ENCODE measurements around the gene DEPDC7.

DEPDC7 gene

GRCh38 chr11:33060271-33060670, 44.6 kb downstream of the DEPDC7 start:
- DNase-seq (ENCODE audit: low spot score), result no peak

DNA sequence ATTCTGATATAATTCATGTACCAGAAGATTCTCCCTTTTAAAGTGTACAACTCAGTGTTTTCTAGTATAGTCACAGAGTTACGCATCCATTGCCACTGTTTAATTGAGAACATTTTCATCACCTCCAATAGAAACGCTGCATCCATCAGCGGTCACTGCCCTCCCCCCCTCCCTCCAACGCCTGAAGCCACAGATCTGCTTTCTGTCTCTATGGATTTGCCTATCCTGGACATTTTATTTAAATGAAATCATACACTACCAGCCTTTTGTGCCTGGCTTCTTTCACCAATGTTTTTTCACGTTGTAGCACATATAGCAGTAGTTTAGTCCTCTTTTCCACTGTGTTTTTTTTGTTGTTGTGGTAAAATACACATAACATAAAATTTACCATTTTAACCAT, 46.5 kb downstream of the DEPDC7 start:
- no peak for DNase-seq (ENCODE audit: low spot score)

DNA sequence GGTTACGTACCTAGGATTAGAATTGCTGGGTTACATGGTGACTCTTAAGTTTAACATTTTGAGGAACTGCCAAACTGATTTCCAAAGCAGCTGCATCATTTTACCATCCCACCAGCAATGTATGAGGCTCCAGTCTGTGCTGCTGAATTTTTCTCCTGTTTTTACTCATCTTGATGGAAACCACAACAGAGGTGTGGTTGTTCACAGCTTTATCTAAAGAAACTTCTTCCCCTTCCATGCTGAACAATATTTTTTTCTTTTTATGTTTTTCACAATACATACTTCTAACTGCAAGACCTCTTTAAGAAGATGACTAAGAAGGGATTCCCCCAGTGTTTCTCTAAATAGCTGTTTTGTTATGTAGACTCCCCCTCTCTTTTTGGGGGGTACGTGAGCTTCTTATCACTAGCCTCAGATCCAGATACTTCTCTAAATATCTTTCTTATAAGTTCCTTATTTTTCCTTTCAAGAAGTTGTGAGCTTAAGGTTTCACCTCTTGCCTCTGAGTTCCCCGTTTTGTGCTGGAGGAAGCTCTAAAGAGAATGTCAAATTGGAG, 47.7 kb downstream of the DEPDC7 start:
- DNase-seq (ENCODE audit: low spot score), result no peak

DNA sequence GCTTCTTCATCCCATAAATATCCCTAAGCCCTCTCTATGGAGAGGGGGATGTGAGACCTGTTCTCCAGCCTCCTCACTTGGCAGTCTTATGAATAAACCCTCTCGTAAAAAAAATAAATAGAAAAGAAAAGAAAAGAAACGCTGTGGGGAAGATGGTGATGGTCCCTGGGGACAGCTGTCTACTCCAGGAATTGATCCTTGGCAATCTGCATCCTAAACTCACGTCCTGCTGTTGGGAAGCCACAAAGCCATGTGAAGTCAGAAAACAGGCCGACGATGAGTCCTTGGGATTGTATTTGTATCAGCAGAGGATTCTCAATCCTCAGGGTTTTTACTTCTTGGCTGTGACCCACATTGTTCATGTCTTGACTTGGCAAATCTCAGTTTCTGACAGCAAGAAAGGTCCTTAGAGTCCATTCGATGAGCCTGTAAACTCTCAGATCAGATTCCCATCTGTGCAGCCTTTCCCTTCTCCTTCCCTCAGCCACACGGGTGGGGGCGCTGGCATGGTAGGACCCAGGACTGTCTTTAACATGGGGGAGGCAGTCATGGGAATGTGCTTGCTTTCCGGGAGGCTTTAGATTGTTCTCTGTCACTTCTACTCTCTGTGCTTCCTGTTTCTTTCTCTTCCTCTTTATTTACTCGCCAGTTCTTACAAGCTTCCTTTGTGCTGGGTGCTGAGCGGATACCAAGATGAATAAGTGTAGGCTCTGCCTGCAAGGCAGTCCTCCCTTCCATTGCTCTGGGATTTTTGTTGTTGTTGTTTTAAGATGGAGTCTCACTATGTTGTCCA, 48.6 kb downstream of the DEPDC7 start:
- peak; percentile 6 for DNase-seq (ENCODE audit: low spot score)

- no peak for DNase-seq (ENCODE audit: low spot score)
Measured at GRCh38 chr11:33064866-33065265, 49.2 kb downstream of the DEPDC7 start.

DNA sequence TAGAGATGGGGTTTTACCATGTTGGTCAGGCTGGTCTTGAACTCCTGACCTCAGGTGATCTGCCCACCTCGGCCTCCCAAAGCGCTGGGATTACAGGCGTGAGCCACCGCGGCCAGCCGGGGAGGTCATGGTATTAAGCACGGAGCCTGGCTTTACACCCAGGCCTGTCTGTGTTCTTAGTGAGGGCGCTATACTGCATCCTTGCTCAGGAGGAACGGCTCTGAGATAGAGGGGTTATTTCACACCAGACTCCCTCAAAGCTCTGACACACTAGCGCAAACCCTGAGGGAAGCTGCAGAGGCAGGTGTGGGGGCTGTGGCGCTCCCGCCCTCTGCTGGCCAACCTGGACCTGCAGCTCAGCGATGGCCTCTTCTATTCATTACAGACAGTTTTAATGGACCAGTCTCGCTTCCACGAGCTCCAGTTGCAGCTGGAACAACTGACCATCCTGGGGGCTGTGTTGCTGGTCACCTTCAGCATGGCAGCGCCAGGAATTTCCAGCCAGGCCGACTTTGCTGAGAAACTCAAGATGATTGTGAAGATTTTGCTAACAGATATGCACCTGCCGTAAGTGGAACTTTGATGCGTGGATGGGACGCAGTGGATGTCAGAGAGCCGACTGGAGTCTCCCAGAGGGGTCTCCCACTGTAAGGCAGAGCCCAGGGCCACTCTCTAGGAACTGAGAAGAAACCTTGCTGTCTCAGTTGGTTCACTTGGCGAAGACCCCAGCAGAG, 49.9 kb downstream of the DEPDC7 start:
- DNase-seq (ENCODE audit: low spot score), result peak; percentile 71

GRCh38 chr11:33067294-33067693, 51.6 kb downstream of the DEPDC7 start:
- DNase-seq (ENCODE audit: low spot score), result no peak

- DNase-seq (ENCODE audit: low spot score), result no peak
Measured at GRCh38 chr11:33068611-33069340, 53.1 kb downstream of the DEPDC7 start.

DNA sequence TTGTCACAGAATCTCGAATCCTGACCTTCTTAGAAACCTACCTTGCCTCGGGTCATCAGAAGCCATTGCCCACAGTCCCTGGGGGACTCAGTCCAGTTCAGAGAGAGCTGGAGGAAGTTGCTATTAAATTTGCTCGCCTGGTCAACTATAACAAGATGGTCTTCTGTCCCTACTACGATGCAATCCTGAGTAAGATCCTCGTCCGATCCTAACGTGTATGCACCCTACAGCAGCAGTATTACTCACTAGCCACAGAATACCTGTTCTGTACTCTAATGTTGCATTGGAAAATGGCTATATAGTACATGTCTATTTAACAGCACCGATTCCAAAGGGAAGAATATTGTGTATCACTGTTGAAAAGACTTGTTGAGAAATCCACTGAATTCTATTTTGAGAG, 56.8 kb downstream of the DEPDC7 start:
- DNase-seq (ENCODE audit: low spot score), result no peak
